ENCODE data around the gene UBE2I. TPM values are rescaled to one million over a fixed set of nuclear protein-coding genes. Genes with fewer than 3 reads are reported as not detected.

The UBE2I gene
- total RNA-seq, 1 donor from 2014 or later: 58.7 TPM

- no peak for DNase-seq
Observed at GRCh38 chr16:1344499-1344898, 35.1 kb downstream of the UBE2I start.

GRCh38 chr16:1345087-1345486 lies 35.7 kb downstream of the UBE2I start:
- DNase-seq: no peak

- no peak for DNase-seq
Observed at GRCh38 chr16:1345651-1346421, 36.4 kb downstream of the UBE2I start.

DNA sequence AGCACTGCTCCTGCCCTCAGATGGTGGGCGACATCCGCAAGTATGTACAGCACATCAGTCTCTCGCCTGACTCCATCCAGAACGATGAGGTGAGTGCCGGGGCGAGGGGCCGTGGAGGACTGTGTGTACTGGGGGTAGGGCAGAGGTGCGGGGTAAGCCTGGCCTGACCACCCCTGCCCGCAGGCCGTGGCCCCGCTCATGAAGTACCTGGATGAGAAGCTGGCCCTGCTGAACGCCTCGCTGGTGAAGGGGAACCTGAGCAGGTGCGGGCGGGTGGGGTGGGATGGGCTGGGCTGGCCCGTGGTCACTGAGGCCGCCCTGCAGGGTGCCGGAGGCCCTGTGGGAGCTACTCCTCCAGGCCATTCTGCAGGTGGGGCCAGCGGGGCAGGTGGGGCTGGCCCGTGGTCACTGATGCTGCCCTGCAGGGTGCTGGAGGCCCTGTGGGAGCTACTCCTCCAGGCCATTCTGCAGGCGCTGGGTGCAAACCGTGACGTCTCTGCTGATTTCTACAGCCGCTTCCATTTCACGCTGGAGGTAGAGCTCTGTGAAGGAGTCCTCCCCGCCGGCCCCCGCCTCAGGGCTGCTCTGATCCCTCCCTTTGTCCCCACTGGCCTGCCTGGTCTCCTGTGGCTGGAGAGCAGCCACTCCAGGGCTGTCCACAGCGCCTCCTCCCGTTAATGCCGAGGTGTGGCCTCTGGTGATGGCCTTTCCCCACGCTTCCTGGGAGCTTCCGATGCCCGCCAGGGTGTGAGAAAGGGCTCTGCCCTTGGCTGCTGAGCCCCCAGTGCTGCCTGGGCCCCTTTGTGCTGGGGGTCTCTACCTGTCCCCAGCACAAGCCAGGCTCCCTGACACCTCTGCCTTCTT lies 37.2 kb downstream of the UBE2I start:
- DNase-seq: no peak

DNA sequence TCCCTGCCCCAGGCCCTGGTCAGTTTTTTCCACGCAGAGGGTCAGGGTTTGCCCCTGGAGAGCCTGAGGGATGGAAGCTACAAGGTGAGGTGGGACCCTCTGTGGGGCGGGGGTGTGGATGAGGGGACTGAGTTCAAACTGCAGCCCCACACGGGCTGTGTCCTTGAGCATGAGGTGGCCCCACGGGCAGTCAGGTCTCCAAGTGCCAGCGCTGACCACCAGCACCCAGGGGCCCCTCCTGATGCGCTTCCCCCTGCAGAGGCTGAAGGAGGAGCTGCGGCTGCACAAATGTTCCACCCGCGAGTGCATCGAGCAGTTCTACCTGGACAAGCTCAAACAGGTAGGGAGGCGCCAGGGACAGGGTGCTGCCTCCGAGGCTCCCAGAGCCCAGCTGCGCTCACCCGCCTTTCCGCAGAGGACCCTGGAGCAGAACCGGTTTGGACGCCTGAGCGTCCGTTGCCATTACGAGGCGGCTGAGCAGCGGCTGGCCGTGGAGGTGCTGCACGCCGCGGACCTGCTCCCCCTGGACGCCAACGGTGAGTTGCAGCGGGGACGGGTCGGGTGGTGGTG lies 37.9 kb downstream of the UBE2I start:
- no peak for DNase-seq

GRCh38 chr16:1347962-1348361 lies 38.5 kb downstream of the UBE2I start:
- no peak for DNase-seq

DNA sequence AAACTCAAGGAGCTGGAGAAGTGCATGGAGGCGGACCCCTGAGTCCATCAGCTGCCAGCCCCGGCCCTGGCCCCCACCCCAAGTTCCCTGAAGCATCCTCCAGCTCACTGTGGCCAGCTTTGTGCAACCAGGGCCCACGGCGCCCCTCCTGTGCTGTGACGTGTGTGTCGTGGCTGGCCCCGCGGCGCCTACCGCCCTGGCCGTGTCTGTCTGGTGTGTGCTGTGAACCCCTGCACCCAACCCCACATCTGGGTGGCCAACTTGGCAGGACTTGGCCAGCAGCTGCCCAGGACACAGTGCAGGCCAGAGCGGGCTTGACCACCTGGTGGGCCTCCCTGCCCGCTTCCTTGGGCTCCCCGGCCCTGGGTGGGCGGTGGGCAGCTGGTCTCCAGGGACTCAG lies 39.0 kb downstream of the UBE2I start:
- DNase-seq: no peak

- DNase-seq: no peak
Observed at GRCh38 chr16:1348926-1349325, 39.5 kb downstream of the UBE2I start.

DNA sequence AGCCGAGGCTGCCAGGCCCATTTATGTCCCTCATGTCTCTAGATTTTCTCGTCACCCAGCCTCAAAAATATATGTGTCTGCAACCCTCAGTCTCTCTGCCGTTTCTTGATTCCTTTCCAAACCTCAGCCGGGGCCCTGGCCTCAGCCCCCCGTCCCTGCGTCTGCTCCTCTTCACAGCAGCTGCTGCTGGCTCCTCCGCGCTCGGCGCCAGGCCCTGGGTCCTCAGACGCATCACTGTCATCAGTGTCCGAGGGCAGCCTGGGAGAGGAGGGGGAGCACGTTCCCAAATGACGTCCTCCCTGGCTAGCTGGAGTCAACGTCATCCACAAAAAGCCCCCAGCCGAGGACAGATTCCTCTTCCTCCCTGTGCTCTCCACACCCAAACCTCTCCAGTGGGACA lies 39.9 kb downstream of the UBE2I start:
- DNase-seq: no peak

DNA sequence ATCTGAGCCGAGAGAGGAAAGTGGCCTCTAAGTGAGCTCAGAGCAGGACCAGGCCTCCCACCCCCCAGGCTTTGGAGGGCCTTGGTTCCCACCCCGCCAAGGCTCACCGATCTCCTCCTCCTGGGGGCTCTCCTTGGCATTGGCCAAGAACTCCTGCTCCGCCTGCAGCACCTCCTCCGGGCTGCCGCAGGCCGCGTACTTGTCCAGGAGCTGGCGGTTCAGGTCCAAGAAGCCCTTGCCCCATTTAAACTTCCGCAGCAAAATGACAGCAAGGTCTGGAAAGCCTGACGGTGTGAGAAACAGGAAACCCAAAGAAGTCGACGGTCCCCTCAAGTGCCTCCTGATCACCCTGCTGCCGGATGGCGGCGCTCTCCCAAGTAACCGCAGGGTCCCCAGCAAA lies 40.5 kb downstream of the UBE2I start:
- no peak for DNase-seq

- no peak for DNase-seq
Observed at GRCh38 chr16:1350691-1351090, 41.3 kb downstream of the UBE2I start.

- peak; percentile 17 for DNase-seq
Observed at GRCh38 chr16:1351215-1351581, 41.8 kb downstream of the UBE2I start.

DNA sequence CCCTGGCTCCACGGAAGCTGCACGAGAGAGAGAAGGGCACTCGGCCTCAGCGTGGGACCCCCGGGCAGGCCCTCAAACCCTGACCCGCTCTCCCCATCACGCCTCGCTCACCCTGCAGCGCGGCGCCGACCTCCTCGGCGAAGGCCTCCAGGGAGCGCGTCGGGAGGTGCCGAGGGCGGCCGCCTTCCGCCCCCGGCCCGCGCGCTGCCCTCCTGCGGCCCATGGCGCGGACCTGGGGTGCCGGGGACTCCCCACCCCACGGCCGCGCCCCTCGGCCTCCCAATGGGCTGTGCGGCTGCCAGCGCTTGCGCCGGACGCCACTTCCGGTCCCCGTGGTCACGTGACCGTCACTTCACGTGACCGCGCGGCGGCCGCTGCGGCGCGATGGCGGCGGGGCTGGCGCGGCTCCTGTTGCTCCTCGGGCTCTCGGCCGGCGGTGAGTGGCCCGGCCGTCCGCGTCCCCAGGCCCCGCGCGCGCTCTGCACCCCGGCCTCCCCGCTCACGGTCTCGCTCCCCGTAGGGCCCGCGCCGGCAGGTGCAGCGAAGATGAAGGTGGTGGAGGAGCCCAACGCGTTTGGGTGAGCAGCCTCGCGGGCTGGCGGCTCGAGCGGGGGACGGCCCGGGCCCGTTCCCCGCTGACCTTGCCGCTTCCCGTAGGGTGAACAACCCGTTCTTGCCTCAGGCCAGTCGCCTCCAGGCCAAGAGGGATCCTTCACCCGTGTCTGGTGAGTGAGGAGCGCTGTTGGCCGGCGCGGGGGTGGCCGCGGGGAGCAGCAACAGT lies 42.3 kb downstream of the UBE2I start, which contains the start of the genes GNPTG and TSR3:
Gene GNPTG (plus strand): TSS at position 350 of the 781 bp plus-strand sequence. CDS start 35 bp downstream, at position 385.
Gene TSR3 (minus strand): TSS at position 297 of the 781 bp plus-strand sequence. CDS start 74 bp downstream, at position 223.
- DNase-seq: peak; percentile 93

- DNase-seq: no peak
Observed at GRCh38 chr16:1354815-1355540, 45.5 kb downstream of the UBE2I start.

DNA sequence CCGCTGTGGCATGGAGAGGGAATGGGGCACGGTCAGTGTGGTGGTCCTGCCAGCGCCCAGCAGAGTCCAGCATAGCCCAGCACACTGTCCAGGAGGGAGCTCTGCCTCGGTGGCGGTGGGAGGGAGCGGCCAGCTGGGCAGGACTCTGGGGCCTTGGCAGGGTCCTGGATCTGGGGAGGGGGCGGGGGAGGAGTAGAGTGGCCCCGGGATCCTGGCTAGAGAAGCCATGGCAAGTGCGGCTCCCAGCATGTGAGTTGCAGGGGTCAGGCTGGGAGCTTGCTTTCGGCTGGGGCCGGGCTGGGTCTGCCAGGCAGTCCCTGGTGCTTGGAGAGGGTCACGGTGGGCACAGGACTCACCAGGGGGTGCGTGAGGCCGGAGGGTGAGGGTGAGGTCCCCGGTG lies 46.2 kb downstream of the UBE2I start:
- DNase-seq: no peak

DNA sequence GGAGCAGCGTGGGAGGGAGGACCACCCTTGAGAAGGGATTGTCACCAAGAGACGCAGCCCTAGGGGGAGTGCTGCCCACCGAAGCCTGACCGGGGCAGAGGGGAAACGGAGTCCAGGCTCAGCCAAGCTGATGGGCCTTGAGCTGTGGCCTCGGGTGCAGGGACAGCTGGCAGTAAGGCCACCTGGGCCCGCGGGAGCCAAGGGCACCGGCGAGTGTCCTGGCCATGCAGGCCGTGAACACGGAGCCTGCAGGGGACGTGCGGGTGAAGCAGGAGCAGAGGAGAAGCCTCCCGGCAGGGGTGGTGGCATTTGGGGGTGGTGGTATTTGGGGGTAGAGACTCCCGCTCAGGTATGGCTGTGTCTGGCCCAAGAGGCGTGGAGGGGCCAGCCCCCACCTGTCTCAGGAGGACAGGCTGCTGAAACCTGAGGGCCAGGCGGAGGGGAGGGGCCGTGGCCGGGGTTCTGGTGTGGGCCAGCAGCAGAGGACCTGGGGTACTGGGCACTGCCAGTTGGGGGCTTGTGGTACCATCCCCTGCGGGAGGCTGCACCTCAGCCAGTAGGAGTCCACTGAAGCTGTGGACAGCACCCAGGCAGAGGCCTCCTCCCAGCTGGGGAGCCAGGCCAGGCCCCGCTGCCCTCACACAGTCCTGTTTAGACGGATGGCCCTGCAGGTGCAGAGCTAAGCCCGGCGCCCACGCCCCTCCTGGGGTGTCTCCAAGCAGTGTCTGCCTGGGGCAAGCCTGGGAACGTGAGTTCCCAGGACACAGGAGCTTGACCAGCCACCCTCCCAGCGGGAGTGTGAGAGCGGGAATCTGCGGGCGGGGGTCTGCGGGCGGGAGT lies 46.8 kb downstream of the UBE2I start:
- DNase-seq: no peak

DNA sequence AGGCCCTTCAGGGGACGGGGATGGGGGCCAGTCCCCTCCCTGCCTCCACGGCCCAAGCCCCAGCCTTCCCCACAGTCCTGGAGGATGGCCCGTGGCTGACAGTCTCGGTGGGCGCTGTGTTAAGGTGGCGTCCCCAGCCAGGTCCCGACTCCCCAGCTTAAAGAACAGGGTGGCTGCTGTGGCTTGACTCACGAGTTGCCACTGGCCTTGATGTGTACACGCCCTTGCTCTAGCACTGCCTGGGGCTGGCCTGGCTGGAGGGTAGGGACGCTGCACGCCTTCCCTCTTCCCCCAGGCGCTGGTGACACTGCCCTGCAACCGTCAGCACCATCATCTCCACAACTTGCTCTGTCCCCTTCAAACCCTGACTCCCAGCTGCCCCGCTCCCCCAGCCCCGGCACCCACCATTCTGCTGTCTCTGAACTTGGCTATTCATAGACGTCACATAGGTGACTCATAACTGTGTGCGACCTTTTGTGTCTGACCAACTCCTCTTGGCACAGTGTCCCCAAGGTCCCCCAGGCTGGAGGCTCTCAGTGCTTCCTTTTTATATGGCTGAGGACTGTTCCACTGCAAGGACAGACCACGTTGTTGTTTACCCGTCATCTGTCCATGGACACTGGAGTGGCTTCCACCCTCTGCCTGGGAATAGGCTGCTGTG lies 48.6 kb downstream of the UBE2I start:
- no peak for DNase-seq

- no peak for DNase-seq
Observed at GRCh38 chr16:1361685-1362360, 52.4 kb downstream of the UBE2I start.

- DNase-seq: no peak
Observed at GRCh38 chr16:1362807-1363206, 53.4 kb downstream of the UBE2I start.
